MCF 10A (cell line): ENCODE measurements around the gene RUBCNL. TPM values are rescaled to one million over a fixed set of nuclear protein-coding genes. Genes with fewer than 3 reads are reported as not detected.

Source experiments
- BruUV-seq: library from RNA; stranded (reverse); fragments of 400-500 nt; replicated peaks from 2 replicates; lab custom pipeline; 2021; lab: Mats Ljungman, UMichigan
- CTCF ChIA-PET: fragments of 300-600 bp; sonication (Branson Sonifier 250); formaldehyde crosslinking; extraction: SDS; loops from one replicate; lab custom pipeline; 2021; ENCODE audit warnings: antibody characterized with exemption, inconsistent platforms; lab: Yijun Ruan, JAX
- POLR2A ChIA-PET: fragments of 300-600, 350-650 bp; sonication (Branson Sonifier 250); formaldehyde crosslinking; extraction: SDS; loops from one replicate; lab custom pipeline; 2020; ENCODE audit warnings: antibody characterized with exemption, inconsistent platforms; lab: Yijun Ruan, JAX
- DNase-seq: peaks from one replicate; pipeline ENCODE4 v3.0.0-alpha.2; 2018; ENCODE audit not compliant: unreplicated experiment
- H3K27ac Mint-ChIP-seq: one replicate; pipeline ENCODE4 v1.8.0; 2022; ENCODE audit warnings: mild to moderate bottlenecking, low read depth, mixed read lengths; ENCODE audit not compliant: unreplicated experiment
- H3K27me3 Mint-ChIP-seq: one replicate; pipeline ENCODE4 v1.8.0; 2022; ENCODE audit warnings: mixed read lengths; ENCODE audit not compliant: insufficient read depth, unreplicated experiment
- H3K36me3 Mint-ChIP-seq: one replicate; pipeline ENCODE4 v1.8.0; 2022; ENCODE audit warnings: mild to moderate bottlenecking, moderate library complexity, mixed read lengths; ENCODE audit not compliant: insufficient read depth, unreplicated experiment
- H3K4me1 Mint-ChIP-seq: one replicate; pipeline ENCODE4 v1.8.0; 2022; ENCODE audit warnings: mixed read lengths; ENCODE audit not compliant: insufficient read depth, unreplicated experiment
- H3K4me3 Mint-ChIP-seq: one replicate; pipeline ENCODE4 v1.8.0; 2022; ENCODE audit warnings: mild to moderate bottlenecking, moderate library complexity, mixed read lengths; ENCODE audit not compliant: unreplicated experiment
- H3K9me3 Mint-ChIP-seq: one replicate; pipeline ENCODE4 v1.8.0; 2022; ENCODE audit warnings: mixed read lengths; ENCODE audit not compliant: unreplicated experiment
- intact Hi-C: fragments of 100-400 bp; cut with micrococcal nuclease; formaldehyde crosslinking; loops from 2 replicates; pipeline ENCODE4 v1.14.1; 2022
- total RNA-seq: library from RNA; stranded (reverse); gene quantifications from 2 replicates; pipeline ENCODE4 v1.2.3, GENCODE V29; 2022
- TF ChIP-seq, protein P1 (sequence below): fragments of 200-600 bp; IDR thresholded peaks from one replicate; pipeline ENCODE4 v1.8.0; 2022; ENCODE audit warnings: antibody characterized with exemption, mild to moderate bottlenecking; ENCODE audit not compliant: unreplicated experiment

Gene RUBCNL
- total RNA-seq, 1 experiment from 2014 or later, result 0.37 TPM

DNA sequence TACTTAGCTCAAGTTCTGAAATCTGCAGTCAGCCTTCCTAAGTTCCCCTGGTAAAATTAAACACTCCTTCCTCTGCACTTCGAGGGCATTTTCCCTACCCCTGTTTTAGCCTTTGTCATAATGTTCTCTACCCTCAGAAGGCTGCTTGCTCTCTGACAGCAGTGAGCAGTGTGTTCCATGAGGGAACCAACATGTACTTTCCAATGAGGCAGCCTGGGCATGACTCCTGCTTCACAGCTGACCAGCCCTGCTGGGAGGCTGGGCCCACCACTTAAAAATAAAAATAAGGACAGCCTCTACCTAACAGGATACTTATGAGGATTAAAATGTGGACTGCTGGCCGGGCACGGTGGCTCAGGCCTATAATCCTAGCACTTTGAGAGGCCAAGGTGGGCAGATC is 26.4 kb downstream of the RUBCNL start:
- intact Hi-C loops, result no loop called here
- no peak overlapping the region for H3K4me3 Mint-ChIP-seq
- H3K4me1 Mint-ChIP-seq, result no peaks in the 10 kb centered on the region
- no peak overlapping the region for H3K27ac Mint-ChIP-seq
- ChIA-PET CTCF (interaction anchor here (0.6 kb wide), 2 partner anchors 95 to 134 kb away, joined by 3 to 5 read pairs; no protein-coding TSS in a partner anchor), POLR2A (interaction anchor here (0.6 kb wide), 1 partner anchor 240 kb away, joined by 4 read pairs; no protein-coding TSS in a partner anchor)
- no peaks in the 10 kb centered on the region for H3K9me3 Mint-ChIP-seq
- H3K27me3 Mint-ChIP-seq, result no peaks in the 10 kb centered on the region
- BruUV-seq, result no TSS peak
- TF ChIP-seq, protein P1, sequence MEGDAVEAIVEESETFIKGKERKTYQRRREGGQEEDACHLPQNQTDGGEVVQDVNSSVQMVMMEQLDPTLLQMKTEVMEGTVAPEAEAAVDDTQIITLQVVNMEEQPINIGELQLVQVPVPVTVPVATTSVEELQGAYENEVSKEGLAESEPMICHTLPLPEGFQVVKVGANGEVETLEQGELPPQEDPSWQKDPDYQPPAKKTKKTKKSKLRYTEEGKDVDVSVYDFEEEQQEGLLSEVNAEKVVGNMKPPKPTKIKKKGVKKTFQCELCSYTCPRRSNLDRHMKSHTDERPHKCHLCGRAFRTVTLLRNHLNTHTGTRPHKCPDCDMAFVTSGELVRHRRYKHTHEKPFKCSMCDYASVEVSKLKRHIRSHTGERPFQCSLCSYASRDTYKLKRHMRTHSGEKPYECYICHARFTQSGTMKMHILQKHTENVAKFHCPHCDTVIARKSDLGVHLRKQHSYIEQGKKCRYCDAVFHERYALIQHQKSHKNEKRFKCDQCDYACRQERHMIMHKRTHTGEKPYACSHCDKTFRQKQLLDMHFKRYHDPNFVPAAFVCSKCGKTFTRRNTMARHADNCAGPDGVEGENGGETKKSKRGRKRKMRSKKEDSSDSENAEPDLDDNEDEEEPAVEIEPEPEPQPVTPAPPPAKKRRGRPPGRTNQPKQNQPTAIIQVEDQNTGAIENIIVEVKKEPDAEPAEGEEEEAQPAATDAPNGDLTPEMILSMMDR, result no peak
- H3K36me3 Mint-ChIP-seq, result no peaks in the 10 kb centered on the region
- DNase-seq, result no peak

DNA sequence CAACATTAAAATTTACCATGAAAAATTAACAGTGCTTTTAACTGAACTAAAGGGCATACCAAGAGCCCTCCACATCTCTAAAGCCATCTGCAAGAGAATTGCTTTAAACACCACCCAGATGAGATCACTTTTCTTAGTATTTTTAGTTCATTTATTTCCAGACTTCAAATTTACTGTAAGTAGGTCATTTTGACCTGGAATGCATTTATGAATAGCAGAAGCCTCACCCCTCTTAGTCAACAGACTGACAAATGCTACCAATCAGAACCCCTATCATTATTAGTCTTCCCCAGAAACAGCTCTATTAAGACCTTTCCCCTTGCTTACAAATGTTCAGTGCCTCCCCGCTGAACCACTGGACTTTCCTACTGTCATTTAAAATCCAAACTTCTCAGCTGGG is 27.3 kb downstream of the RUBCNL start:
- intact Hi-C loops, result no loop called here
- no peaks in the 10 kb centered on the region for H3K36me3 Mint-ChIP-seq
- no peak overlapping the region for H3K27ac Mint-ChIP-seq
- ChIA-PET CTCF (interaction anchor here (0.6 to 0.7 kb wide), 3 partner anchors 25 to 134 kb away, joined by 3 to 5 read pairs (median 4); no protein-coding TSS in a partner anchor), POLR2A (no interaction called here)
- TF ChIP-seq, protein P1, result no peak
- no peak overlapping the region for H3K4me3 Mint-ChIP-seq
- no TSS peak for BruUV-seq
- H3K27me3 Mint-ChIP-seq, result no peaks in the 10 kb centered on the region
- H3K9me3 Mint-ChIP-seq, result peaks cover 2% of the 10 kb centered on the region
- peaks cover 3% of the 10 kb centered on the region for H3K4me1 Mint-ChIP-seq
- DNase-seq, result no peak

DNA sequence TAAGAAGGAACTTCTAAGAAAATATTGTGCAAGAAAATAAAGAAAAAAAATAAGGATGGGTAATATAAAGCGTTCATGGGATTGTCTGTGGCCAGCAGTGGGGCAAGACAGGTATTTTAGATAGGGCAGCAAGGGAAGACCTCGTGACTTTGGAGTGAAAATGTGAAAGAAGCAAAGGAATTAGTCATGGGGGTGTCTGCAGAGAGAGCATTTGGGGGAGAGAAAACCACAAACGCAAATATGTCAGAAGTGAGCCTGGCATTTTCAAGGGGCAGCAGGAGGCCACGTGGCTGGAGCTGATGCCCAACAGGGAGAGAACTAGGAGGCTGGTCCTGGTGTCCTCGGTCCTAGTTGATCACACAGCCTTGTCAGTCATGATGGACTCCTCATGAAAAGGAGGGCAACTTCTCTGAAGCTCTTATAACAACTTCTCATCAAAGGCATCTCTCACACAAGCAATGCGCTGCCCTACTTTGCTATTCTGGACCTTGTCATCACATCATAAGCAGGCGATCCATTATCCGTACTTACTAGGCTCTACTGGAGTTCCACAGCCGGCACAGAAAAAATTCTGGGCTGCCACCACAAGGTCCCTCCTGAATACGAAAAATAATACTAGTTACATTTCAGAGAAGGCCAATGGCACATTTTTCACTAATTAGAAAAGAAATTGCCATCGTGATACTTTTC is 31.0 kb downstream of the RUBCNL start:
- no peak for DNase-seq
- BruUV-seq, result no TSS peak
- H3K36me3 Mint-ChIP-seq, result peaks cover 5% of the 10 kb centered on the region
- H3K27ac Mint-ChIP-seq, result no peak overlapping the region
- H3K4me1 Mint-ChIP-seq, result peaks cover 9% of the 10 kb centered on the region
- ChIA-PET POLR2A (interaction anchor here (0.9 kb wide), 1 partner anchor 60 kb away, joined by 3 read pairs; no protein-coding TSS in a partner anchor), CTCF (interaction anchor here (0.6 to 0.7 kb wide), 2 partner anchors 193 to 255 kb away, joined by 3 to 4 read pairs; no protein-coding TSS in a partner anchor)
- H3K27me3 Mint-ChIP-seq, result no peaks in the 10 kb centered on the region
- TF ChIP-seq, protein P1, result no peak
- no peak overlapping the region for H3K4me3 Mint-ChIP-seq
- intact Hi-C loops, result no loop called here
- peaks cover 8% of the 10 kb centered on the region for H3K9me3 Mint-ChIP-seq

DNA sequence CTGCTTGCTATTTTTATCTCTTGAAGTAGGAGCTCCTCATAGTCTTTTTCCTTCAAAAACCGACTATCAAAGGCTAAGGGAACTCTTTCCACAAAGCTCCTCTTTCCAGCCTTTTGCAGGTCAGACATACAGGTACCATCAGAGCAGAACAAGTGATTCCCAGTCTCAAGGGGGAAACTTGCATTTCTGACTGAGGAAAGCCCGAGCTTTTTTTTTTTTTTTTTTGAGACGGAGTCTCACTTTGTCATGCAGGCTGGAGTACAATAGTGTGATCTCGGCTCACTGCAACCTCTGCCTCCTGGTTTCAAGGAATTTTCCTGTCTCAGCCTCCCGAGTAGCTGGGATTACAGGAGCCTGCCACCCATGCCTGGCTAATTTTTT is 32.0 kb downstream of the RUBCNL start:
- no peaks in the 10 kb centered on the region for H3K27me3 Mint-ChIP-seq
- no TSS peak for BruUV-seq
- H3K4me3 Mint-ChIP-seq, result peak overlapping the region; percentile 15
- intact Hi-C loops, result no loop called here
- TF ChIP-seq, protein P1, result no peak
- ChIA-PET POLR2A (interaction anchor here (0.9 to 1.4 kb wide), 4 partner anchors 9 to 59 kb away, joined by 3 to 5 read pairs (median 3); no protein-coding TSS in a partner anchor), CTCF (interaction anchor here (0.6 to 0.7 kb wide), 4 partner anchors 14 to 194 kb away, joined by 3 to 4 read pairs (median 4); no protein-coding TSS in a partner anchor)
- H3K9me3 Mint-ChIP-seq, result peaks cover 8% of the 10 kb centered on the region
- no peak for DNase-seq
- H3K4me1 Mint-ChIP-seq, result peaks cover 9% of the 10 kb centered on the region
- H3K36me3 Mint-ChIP-seq, result peaks cover 5% of the 10 kb centered on the region
- peak overlapping the region; percentile 97 for H3K27ac Mint-ChIP-seq
